ENCODE measurements around the gene UNC80.

Gene UNC80

DNA sequence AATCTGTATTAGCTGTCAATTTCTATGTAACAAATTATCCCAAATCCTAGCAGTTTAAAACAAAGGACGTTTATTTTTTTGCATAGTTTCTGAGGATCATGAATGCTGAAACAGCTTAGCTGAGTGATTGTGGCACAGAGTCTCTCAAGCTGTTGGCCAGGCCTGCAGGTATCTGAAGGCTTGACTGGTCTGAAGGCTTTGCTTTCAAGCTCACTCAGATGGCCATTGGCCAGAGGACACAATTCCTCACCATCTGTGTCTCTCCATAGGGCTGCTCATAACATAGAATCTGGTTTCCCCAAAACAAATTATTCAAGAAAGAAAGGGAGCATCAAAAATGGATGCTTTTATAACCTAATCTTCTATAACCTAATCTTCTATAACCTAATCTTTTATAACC lies 33.7 kb downstream of the UNC80 start:
- no peak for DNase-seq
- in situ Hi-C loops (cut with HindIII; ENCODE audit: low pct_ligation_motif_present, low pct_unique_long_range_greater_than_20kb, low sequenced_read_pairs), result no loop called here

DNA sequence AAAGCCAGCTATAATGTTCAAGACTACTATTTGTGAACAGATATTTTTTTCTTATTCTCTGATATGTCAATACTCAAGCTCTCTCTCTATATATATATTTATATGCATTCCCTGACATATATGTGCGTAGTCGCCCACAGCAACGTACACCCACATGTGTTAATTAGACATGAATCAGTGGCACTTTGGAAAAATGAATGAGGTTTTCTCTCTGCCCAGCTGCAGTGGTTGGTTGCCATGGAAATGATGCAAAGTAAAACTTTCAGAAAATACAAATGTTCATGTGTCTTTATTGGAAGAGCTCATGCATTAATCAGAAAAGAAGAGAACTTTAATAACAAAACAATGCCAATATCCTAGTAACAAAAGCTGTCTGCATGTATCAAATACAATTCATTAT lies 34.7 kb downstream of the UNC80 start:
- in situ Hi-C loops (cut with HindIII; ENCODE audit: low pct_ligation_motif_present, low pct_unique_long_range_greater_than_20kb, low sequenced_read_pairs), result no loop called here
- DNase-seq, result no peak

GRCh38 chr2:209808521-209808920 lies 36.9 kb downstream of the UNC80 start:
- DNase-seq, result no peak
- in situ Hi-C loops (cut with HindIII; ENCODE audit: low pct_ligation_motif_present, low pct_unique_long_range_greater_than_20kb, low sequenced_read_pairs), result no loop called here

DNA sequence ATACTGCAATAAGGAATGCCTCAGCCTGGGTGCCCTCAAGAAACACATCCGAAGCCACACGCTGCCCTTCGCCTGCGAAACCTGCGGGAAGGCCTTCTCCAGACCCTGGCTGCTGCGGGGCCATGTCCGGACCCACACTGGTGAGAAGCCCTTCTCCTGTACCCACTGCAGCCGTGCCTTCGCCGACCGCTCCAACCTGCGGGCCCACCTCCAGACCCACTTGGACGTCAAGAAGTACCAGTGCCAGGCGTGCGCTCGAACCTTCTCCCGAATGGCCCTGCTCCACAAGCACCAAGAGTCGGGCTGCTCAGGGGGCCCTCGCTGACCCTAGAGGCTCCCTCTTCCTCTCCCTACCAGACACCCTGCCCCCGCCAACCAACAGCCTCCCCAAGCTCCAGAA lies 37.6 kb downstream of the UNC80 start:
- in situ Hi-C loops (cut with HindIII; ENCODE audit: low pct_ligation_motif_present, low pct_unique_long_range_greater_than_20kb, low sequenced_read_pairs), result no loop called here

GRCh38 chr2:209817844-209818271 lies 46.2 kb downstream of the UNC80 start:
- DNase-seq, result no peak
- in situ Hi-C loops (cut with HindIII; ENCODE audit: low pct_ligation_motif_present, low pct_unique_long_range_greater_than_20kb, low sequenced_read_pairs), result no loop called here

More for the DNA sequence above, 37.6 kb downstream of the UNC80 start:
- DNase-seq, result no peak

- in situ Hi-C loops (cut with HindIII; ENCODE audit: low pct_ligation_motif_present, low pct_unique_long_range_greater_than_20kb, low sequenced_read_pairs), result no loop called here
- no peak for DNase-seq
These were observed 47.3 kb downstream of the UNC80 start for GRCh38 chr2:209818939-209819338.

GRCh38 chr2:209821806-209822205 lies 50.2 kb downstream of the UNC80 start:
- in situ Hi-C loops (cut with HindIII; ENCODE audit: low pct_ligation_motif_present, low pct_unique_long_range_greater_than_20kb, low sequenced_read_pairs), result no loop called here
- DNase-seq, result no peak

GRCh38 chr2:209823484-209823883 lies 51.9 kb downstream of the UNC80 start:
- DNase-seq, result no peak

GRCh38 chr2:209824391-209824790 lies 52.8 kb downstream of the UNC80 start:
- in situ Hi-C loops (cut with HindIII; ENCODE audit: low pct_ligation_motif_present, low pct_unique_long_range_greater_than_20kb, low sequenced_read_pairs), result no loop called here
- DNase-seq, result no peak

More at GRCh38 chr2:209823484-209823883, 51.9 kb downstream of the UNC80 start:
- in situ Hi-C loops (cut with HindIII; ENCODE audit: low pct_ligation_motif_present, low pct_unique_long_range_greater_than_20kb, low sequenced_read_pairs), result no loop called here

DNA sequence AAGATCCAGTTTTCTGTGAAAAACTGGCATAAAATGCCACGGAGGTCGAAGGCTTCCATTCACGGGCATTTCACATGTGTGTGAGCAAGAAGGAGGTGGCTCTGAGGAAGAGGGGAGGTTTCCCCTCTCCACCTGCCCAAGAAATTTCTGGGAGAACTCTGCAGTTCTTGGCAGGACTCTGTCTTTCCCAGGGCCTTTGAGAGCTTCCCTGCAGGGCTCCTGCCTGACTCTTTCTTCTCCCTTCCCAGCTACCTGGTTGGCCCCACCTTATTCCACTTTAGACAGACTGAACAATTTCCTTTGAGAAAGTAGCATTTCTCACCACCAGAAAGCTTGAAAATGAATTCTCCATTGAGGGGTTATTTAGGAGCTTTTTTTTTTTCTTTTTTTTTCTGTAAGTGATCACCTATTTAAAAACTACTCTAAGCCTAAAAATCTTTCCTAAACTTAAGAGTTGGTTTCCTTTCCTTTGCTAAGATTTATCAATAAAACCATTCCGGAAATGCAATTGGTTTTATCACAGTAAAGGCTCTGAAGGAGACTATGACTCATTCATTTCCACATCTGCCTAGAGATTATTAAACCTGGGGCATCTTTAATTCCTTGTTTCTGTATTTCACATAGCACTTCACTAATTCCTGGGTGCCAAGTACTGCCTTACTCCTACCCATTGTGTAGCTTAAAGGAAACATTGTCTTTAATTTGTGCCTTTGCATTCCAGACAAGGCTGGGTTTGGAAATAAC lies 59.3 kb downstream of the UNC80 start:
- no peak for DNase-seq
- in situ Hi-C loops (cut with HindIII; ENCODE audit: low pct_ligation_motif_present, low pct_unique_long_range_greater_than_20kb, low sequenced_read_pairs), result no loop called here

- in situ Hi-C loops (cut with HindIII; ENCODE audit: low pct_ligation_motif_present, low pct_unique_long_range_greater_than_20kb, low sequenced_read_pairs), result no loop called here
- DNase-seq, result no peak
These were observed 63.1 kb downstream of the UNC80 start for GRCh38 chr2:209834767-209835166.

GRCh38 chr2:209840434-209840833 lies 68.8 kb downstream of the UNC80 start:
- DNase-seq, result no peak
- in situ Hi-C loops (cut with HindIII; ENCODE audit: low pct_ligation_motif_present, low pct_unique_long_range_greater_than_20kb, low sequenced_read_pairs), result no loop called here

DNA sequence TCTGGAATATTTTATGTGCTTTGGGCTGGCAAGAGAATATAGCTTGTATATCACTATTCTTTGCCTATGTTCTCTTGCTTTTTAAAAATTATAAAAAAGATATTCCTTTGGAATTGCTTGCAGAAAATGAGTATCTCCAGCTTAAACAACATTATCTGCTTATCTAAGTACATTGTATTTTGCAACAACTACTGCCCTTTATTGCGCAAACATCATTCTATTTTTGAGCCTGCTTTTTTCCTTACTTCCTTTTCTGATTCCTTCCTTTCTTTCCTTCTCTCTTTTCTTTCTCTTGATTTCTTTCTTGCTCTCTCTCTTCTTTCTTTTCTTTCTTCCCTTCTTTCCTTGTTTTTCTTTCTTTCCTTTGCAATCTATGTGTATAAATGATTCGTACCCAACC lies 74.0 kb downstream of the UNC80 start:
- no peak for DNase-seq
- in situ Hi-C loops (cut with HindIII; ENCODE audit: low pct_ligation_motif_present, low pct_unique_long_range_greater_than_20kb, low sequenced_read_pairs), result no loop called here

DNA sequence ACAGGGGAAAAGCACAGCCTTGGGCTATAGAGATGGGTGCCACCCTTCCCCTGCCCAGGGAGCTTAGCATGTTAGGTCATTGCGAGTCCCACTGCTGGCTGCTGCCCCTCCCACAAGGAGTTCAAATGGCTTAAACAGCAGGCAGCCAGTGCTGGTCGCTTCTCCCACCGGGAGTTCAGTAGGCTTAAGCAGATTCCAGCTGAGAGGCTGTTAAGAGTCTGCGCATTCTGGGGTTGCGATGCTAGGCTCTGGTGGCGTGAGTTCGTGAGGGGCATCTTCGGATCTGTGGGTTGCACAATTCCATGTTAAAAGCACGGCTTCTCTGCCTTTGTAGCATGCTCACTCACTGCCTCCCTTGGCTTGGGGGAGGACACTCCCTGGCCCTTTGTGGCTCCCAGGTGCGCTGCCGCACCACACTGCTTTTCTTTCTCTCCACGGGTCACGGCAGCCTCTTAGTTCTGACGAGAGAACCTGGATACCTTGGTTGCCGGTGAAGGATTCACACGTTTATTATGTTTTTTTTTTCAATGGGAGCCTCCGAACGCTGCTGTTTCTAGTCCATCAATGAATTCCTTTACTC lies 93.2 kb downstream of the UNC80 start:
- no peak for DNase-seq
- in situ Hi-C loops (cut with HindIII; ENCODE audit: low pct_ligation_motif_present, low pct_unique_long_range_greater_than_20kb, low sequenced_read_pairs), result no loop called here

DNA sequence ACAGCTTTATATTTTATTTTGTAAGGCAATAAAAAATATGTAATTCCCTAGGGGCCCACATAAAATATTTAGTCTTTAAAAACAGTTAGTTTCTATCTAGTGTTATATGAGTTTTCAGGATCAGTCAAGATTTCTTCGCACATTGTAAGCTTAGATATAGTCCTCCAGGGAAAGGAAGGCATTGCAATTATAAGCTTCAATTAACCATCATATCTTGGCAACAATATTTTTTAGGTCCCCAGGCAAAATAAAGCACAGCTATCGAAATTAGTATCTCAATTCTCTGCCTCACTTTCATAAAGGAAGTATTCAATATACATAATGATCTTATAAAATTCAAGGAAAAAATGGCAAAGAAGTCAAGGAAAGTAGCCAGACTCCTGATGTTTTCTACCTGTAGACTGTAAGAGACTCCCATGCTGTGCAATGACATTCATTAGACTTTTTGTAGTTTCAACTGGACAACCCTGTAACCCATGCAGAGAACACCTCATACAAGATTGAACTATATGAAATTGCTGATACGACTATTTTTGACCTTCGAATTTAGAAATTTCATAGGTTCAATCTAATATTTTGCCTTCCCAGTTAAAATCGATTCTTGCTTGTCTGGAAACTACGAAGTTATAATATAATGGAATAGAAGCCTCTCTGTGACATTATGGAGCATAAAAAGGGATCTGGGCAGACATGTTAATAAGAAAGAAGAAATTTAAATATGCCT lies 96.8 kb downstream of the UNC80 start:
- no peak for DNase-seq
- in situ Hi-C loops (cut with HindIII; ENCODE audit: low pct_ligation_motif_present, low pct_unique_long_range_greater_than_20kb, low sequenced_read_pairs), result no loop called here

DNA sequence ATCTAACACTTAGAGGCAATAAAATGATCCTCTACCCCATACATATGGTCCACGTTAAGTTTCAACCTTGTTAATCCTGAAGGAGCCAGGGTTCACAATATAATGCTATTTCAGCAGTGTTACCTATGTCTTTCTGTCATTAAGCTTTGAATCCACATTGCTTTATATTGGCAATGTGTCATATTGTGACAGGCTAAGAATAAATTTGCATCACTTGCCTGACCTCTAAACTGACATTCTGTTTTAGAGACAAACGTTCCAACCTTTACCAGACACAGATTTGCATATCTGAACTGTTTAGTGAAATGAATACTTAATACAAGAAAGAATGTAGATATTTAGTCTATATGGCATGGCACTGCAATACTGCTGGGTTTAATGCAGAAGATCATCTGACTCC lies 98.4 kb downstream of the UNC80 start:
- no peak for DNase-seq
- in situ Hi-C loops (cut with HindIII; ENCODE audit: low pct_ligation_motif_present, low pct_unique_long_range_greater_than_20kb, low sequenced_read_pairs), result no loop called here

GRCh38 chr2:209872675-209873074 lies 101.0 kb downstream of the UNC80 start:
- in situ Hi-C loops (cut with HindIII; ENCODE audit: low pct_ligation_motif_present, low pct_unique_long_range_greater_than_20kb, low sequenced_read_pairs), result no loop called here
- DNase-seq, result no peak

DNA sequence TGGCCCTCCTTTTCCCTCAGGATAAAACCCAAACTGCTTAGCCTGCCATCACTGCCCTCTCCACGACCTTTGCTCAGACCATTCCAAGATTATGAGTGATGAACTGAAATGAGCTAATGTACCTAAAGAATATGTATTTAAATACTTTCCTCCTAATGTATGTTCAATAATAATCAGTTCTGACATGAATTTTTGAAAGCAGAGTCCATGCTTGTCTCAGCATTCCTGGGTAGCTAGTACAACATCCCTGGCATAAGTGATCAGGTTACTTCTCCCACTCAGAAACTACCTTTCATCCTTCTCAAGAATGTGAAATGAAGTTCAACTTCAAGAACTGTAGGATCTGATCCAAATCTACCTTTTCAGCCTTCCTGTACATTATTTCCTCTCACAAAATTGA lies 103.6 kb downstream of the UNC80 start:
- in situ Hi-C loops (cut with HindIII; ENCODE audit: low pct_ligation_motif_present, low pct_unique_long_range_greater_than_20kb, low sequenced_read_pairs), result no loop called here
- no peak for DNase-seq

DNA sequence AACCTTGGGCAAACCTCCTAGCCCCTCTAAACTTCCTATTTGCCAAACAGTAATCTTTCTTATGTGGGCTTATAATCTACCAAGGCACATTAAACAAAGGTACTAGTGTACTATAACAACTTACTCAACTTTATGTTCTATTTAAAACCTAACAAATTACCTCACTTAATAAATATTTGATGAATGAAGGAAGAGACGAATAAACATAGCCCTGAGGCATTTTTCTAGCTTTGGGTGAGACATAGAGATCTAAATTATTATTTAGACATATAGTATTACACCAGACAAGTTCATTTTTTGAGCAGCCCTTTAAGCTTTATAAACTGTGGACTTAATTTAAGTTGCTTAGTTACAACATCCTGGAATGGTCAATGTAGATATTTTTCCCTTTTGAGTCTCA lies 104.6 kb downstream of the UNC80 start:
- DNase-seq, result no peak
- in situ Hi-C loops (cut with HindIII; ENCODE audit: low pct_ligation_motif_present, low pct_unique_long_range_greater_than_20kb, low sequenced_read_pairs), result no loop called here

GRCh38 chr2:209878701-209879100 lies 107.1 kb downstream of the UNC80 start:
- in situ Hi-C loops (cut with HindIII; ENCODE audit: low pct_ligation_motif_present, low pct_unique_long_range_greater_than_20kb, low sequenced_read_pairs), result no loop called here
- no peak for DNase-seq
